NCI-H446 (cell line): ENCODE data around the gene SYNM.

Experiments
- DNase-seq, 2 experiments: peaks; one replicate each; lab custom pipeline; 2025; lab: John Stamatoyannopoulos, UW

Gene SYNM

GRCh38 chr15:99085413-99086326, 19.2 kb upstream of the SYNM start:
- DNase-seq: no peak

GRCh38 chr15:99086327-99086667, 18.6 kb upstream of the SYNM start:
- DNase-seq: no peak

GRCh38 chr15:99087405-99087943, 17.4 kb upstream of the SYNM start:
- no peak for DNase-seq

GRCh38 chr15:99090011-99090699, 14.7 kb upstream of the SYNM start:
- DNase-seq: no peak

GRCh38 chr15:99090938-99091337, 13.9 kb upstream of the SYNM start:
- DNase-seq: peak in 1 of 2 experiments; percentile 26

GRCh38 chr15:99092554-99093172, 12.2 kb upstream of the SYNM start:
- DNase-seq: no peak

GRCh38 chr15:99095626-99096025, 9.3 kb upstream of the SYNM start:
- DNase-seq: no peak

GRCh38 chr15:99096173-99096893, 8.5 kb upstream of the SYNM start:
- DNase-seq: no peak

GRCh38 chr15:99096894-99097426, 7.9 kb upstream of the SYNM start:
- DNase-seq: no peak

- DNase-seq: no peak
Measured at GRCh38 chr15:99097441-99098410, 7.2 kb upstream of the SYNM start.

- DNase-seq: no peak
Measured at GRCh38 chr15:99098426-99098825, 6.5 kb upstream of the SYNM start.

- no peak for DNase-seq
Measured at GRCh38 chr15:99098991-99099390, 5.9 kb upstream of the SYNM start.

- DNase-seq: no peak
Measured at GRCh38 chr15:99099661-99100060, 5.2 kb upstream of the SYNM start.

GRCh38 chr15:99100245-99101173, 4.4 kb upstream of the SYNM start:
- DNase-seq: peak; percentile 22 to 73

- DNase-seq: no peak
Measured at GRCh38 chr15:99101501-99101900, 3.4 kb upstream of the SYNM start.

GRCh38 chr15:99102332-99103235, 2.3 kb upstream of the SYNM start:
- no peak for DNase-seq

- DNase-seq: no peak
Measured at GRCh38 chr15:99103279-99103678, 1.6 kb upstream of the SYNM start.
